ENCODE measurements around the gene EDA. TPM values are rescaled to one million over a fixed set of nuclear protein-coding genes. Genes with fewer than 3 reads are reported as not detected.

Gene EDA
- total RNA-seq, 5 donors from 2014 or later (not counting 1 experiment from before 2014, with no cell fraction given) = 5.0 to 12.1 (median 8.2) TPM

DNA sequence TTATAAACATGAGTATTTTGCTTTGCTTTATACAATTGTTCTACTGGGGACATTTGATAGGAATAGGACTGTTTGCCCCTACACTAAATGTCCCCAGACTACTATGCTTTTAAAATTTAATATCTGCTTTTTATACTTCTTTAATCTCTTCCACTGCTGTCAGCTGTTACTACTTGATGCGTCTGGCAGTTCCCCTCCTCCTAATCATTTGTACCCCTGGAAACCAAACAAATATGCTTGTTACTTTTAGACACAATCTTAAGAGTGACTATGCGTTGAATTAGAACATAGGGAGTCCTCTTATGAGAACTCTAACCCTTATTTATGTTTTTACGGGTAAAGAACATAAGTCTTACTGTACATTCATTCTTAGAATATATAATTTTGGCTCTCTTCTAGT is 145.7 kb downstream of the EDA start:
- Mint-ChIP-seq H3K36me3 (peaks cover 9% of the 10 kb centered on the region), H3K27me3 (peaks cover 0 to 3% of the 10 kb centered on the region in 2 donors), H3K4me3 (no peak overlapping the region), H3K4me1 (peaks cover 0 to 9% (median 0%) of the 10 kb centered on the region in 3 donors), H3K9me3 (peaks cover 0 to 6% (median 6%) of the 10 kb centered on the region in 3 donors), H3K27ac (no peak overlapping the region)
- Histone ChIP-seq H3K36me3 (ENCODE audit: control insufficient read depth in 2 of 2, extremely low read depth in 1 of 2, insufficient read depth in 1 of 2, low read length in 1 of 2) (no peaks in the 10 kb centered on the region), H3K27me3 (replicated peaks in 1 of 2; ENCODE audit: control insufficient read depth in 2 of 2, extremely low read depth in 1 of 2, insufficient read depth in 2 of 2, low read length in 1 of 2) (no peaks in the 10 kb centered on the region), H3K4me3 (ENCODE audit: control insufficient read depth in 1 of 2, extremely low read depth in 1 of 2, low read length in 1 of 2) (no peak overlapping the region), H3K27ac (ENCODE audit: low read length) (no peak overlapping the region), H3K9me3 (no peaks in the 10 kb centered on the region), H3K4me1 (ENCODE audit: control insufficient read depth in 1 of 2, extremely low read depth in 1 of 2, insufficient read depth in 2 of 2, low read length in 2 of 2) (no peaks in the 10 kb centered on the region)
- DNase-seq (no peak), ATAC-seq (replicated peaks in 1 of 4) (no peak)
- ChIA-PET CTCF (no interaction called here), POLR2A (no interaction called here)
- no CpG with 5 or more reads among the region's 3 CpGs for WGBS (ENCODE audit: insufficient coverage)

GRCh38 chrX:69762340-69762739 is 146.4 kb downstream of the EDA start:
- H3K27me3 Mint-ChIP-seq = peaks cover 0 to 3% of the 10 kb centered on the region in 2 donors
- Histone ChIP-seq H3K4me1 (ENCODE audit: control insufficient read depth in 1 of 2, extremely low read depth in 1 of 2, insufficient read depth in 2 of 2, low read length in 2 of 2) (no peaks in the 10 kb centered on the region), H3K27ac (ENCODE audit: low read length) (no peak overlapping the region), H3K36me3 (ENCODE audit: control insufficient read depth in 2 of 2, extremely low read depth in 1 of 2, insufficient read depth in 1 of 2, low read length in 1 of 2) (no peaks in the 10 kb centered on the region), H3K27me3 (replicated peaks in 1 of 2; ENCODE audit: control insufficient read depth in 2 of 2, extremely low read depth in 1 of 2, insufficient read depth in 2 of 2, low read length in 1 of 2) (no peaks in the 10 kb centered on the region), H3K4me3 (ENCODE audit: control insufficient read depth in 1 of 2, extremely low read depth in 1 of 2, low read length in 1 of 2) (no peak overlapping the region), H3K9me3 (no peaks in the 10 kb centered on the region)
- POLR2A ChIA-PET = no interaction called here
- H3K27ac Mint-ChIP-seq = no peak overlapping the region
- ATAC-seq (replicated peaks in 1 of 4) (no peak), DNase-seq (no peak)
- H3K4me1 Mint-ChIP-seq = peaks cover 0 to 9% (median 0%) of the 10 kb centered on the region in 3 donors
- peaks cover 0 to 6% (median 6%) of the 10 kb centered on the region in 3 donors for H3K9me3 Mint-ChIP-seq
- no peak overlapping the region for H3K4me3 Mint-ChIP-seq
- H3K36me3 Mint-ChIP-seq = peaks cover 9% of the 10 kb centered on the region
- CTCF ChIA-PET = no interaction called here
- no CpG with 5 or more reads among the region's 3 CpGs for WGBS (ENCODE audit: insufficient coverage)

GRCh38 chrX:69793260-69793935 is 177.5 kb downstream of the EDA start:
- no CpG with 5 or more reads among the region's 4 CpGs for WGBS (ENCODE audit: insufficient coverage)
- Mint-ChIP-seq H3K9me3 (peaks cover 0 to 9% (median 9%) of the 10 kb centered on the region in 3 donors), H3K4me1 (no peaks in the 10 kb centered on the region), H3K4me3 (no peak overlapping the region), H3K27ac (no peak overlapping the region), H3K36me3 (peaks cover 13% of the 10 kb centered on the region), H3K27me3 (peaks cover 2 to 24% of the 10 kb centered on the region in 2 donors)
- Histone ChIP-seq H3K4me1 (ENCODE audit: control insufficient read depth in 1 of 2, extremely low read depth in 1 of 2, insufficient read depth in 2 of 2, low read length in 2 of 2) (no peaks in the 10 kb centered on the region), H3K36me3 (ENCODE audit: control insufficient read depth in 2 of 2, extremely low read depth in 1 of 2, insufficient read depth in 1 of 2, low read length in 1 of 2) (no peaks in the 10 kb centered on the region), H3K4me3 (ENCODE audit: control insufficient read depth in 1 of 2, extremely low read depth in 1 of 2, low read length in 1 of 2) (no peak overlapping the region), H3K9me3 (no peaks in the 10 kb centered on the region), H3K27ac (ENCODE audit: low read length) (no peak overlapping the region), H3K27me3 (replicated peaks in 1 of 2; ENCODE audit: control insufficient read depth in 2 of 2, extremely low read depth in 1 of 2, insufficient read depth in 2 of 2, low read length in 1 of 2) (peaks cover 0 to 2% of the 10 kb centered on the region in 2 experiments)
- no peak for DNase-seq
- POLR2A ChIA-PET = interaction anchor here in 1 of 2 donors (0.6 kb wide), 2 partner anchors 179 to 187 kb away, joined by 3 to 4 read pairs; no protein-coding TSS in a partner anchor
- CTCF ChIA-PET = no interaction called here
- ATAC-seq (replicated peaks in 1 of 4) = no peak

DNA sequence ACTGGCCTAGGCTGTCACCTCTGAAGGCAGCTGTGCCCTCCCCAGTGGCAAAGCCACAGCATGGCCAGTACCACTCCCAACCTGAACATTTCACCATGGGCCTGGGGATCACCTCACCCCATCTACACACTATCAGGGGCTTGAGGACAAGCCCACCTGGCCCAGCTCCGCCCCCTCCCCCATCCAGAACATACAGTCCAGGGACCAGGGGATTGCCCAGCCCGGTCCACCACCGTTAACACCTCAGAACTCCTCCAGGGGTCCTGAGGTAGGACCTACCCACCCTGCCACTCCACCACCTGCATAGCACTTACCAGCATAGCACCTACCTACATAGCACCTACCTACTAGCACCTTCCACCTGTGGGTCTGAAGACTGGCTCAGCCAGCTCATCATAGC is 179.8 kb downstream of the EDA start:
- WGBS (ENCODE audit: insufficient coverage) = no CpG with 5 or more reads among the region's 3 CpGs
- Histone ChIP-seq H3K4me1 (ENCODE audit: control insufficient read depth in 1 of 2, extremely low read depth in 1 of 2, insufficient read depth in 2 of 2, low read length in 2 of 2) (no peaks in the 10 kb centered on the region), H3K27ac (ENCODE audit: low read length) (no peak overlapping the region), H3K27me3 (replicated peaks in 1 of 2; ENCODE audit: control insufficient read depth in 2 of 2, extremely low read depth in 1 of 2, insufficient read depth in 2 of 2, low read length in 1 of 2) (peaks cover 0 to 2% of the 10 kb centered on the region in 2 experiments), H3K9me3 (no peaks in the 10 kb centered on the region), H3K4me3 (ENCODE audit: control insufficient read depth in 1 of 2, extremely low read depth in 1 of 2, low read length in 1 of 2) (no peak overlapping the region), H3K36me3 (ENCODE audit: control insufficient read depth in 2 of 2, extremely low read depth in 1 of 2, insufficient read depth in 1 of 2, low read length in 1 of 2) (no peaks in the 10 kb centered on the region)
- ChIA-PET POLR2A (no interaction called here), CTCF (no interaction called here)
- DNase-seq (no peak), ATAC-seq (replicated peaks in 1 of 4) (no peak)
- Mint-ChIP-seq H3K27me3 (peaks cover 2 to 27% of the 10 kb centered on the region in 2 donors), H3K27ac (no peak overlapping the region), H3K9me3 (peaks cover 0 to 11% (median 9%) of the 10 kb centered on the region in 3 donors), H3K4me3 (no peak overlapping the region), H3K36me3 (peaks cover 15% of the 10 kb centered on the region), H3K4me1 (no peaks in the 10 kb centered on the region)

DNA sequence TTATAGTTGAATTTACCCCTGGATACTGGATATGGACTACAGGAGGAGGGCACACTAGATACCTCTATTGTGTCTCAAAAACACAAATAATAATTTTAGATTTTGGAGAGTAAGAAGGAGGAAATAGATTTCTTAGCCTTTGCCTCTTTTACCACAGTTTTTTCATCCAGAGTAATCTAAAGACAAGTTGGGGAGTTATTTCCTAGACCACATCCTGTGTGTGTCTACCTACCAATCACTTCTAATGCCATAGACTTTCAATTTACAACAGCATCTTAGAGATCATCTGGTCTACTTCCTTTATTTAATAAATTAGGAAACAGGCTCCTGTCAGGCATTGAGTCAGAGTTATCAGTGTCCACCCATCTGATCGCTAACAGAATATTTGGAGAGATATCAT is 191.5 kb downstream of the EDA start:
- no peaks in the 10 kb centered on the region for H3K36me3 ChIP-seq (ENCODE audit: control insufficient read depth in 2 of 2, extremely low read depth in 1 of 2, insufficient read depth in 1 of 2, low read length in 1 of 2)
- peaks cover 3% of the 10 kb centered on the region for H3K36me3 Mint-ChIP-seq
- no peaks in the 10 kb centered on the region for H3K27me3 ChIP-seq (replicated peaks in 1 of 2; ENCODE audit: control insufficient read depth in 2 of 2, extremely low read depth in 1 of 2, insufficient read depth in 2 of 2, low read length in 1 of 2)
- no peaks in the 10 kb centered on the region for H3K4me1 ChIP-seq (ENCODE audit: control insufficient read depth in 1 of 2, extremely low read depth in 1 of 2, insufficient read depth in 2 of 2, low read length in 2 of 2)
- ATAC-seq (replicated peaks in 1 of 4) (no peak), DNase-seq (no peak)
- peaks cover 0 to 5% of the 10 kb centered on the region in 2 donors for H3K27me3 Mint-ChIP-seq
- CTCF ChIA-PET = no interaction called here
- H3K4me1 Mint-ChIP-seq = peaks cover 15 to 35% (median 17%) of the 10 kb centered on the region in 3 donors
- H3K4me3 Mint-ChIP-seq = no peak overlapping the region
- H3K9me3 ChIP-seq = no peaks in the 10 kb centered on the region
- POLR2A ChIA-PET = no interaction called here
- WGBS (ENCODE audit: insufficient coverage) = no CpG with 5 or more reads among the region's 1 CpG
- no peak overlapping the region for H3K27ac Mint-ChIP-seq
- H3K4me3 ChIP-seq (ENCODE audit: control insufficient read depth in 1 of 2, extremely low read depth in 1 of 2, low read length in 1 of 2) = no peak overlapping the region
- peaks cover 0 to 4% (median 0%) of the 10 kb centered on the region in 3 donors for H3K9me3 Mint-ChIP-seq
- H3K27ac ChIP-seq (ENCODE audit: low read length) = no peak overlapping the region

- Histone ChIP-seq H3K27me3 (replicated peaks in 1 of 2; ENCODE audit: control insufficient read depth in 2 of 2, extremely low read depth in 1 of 2, insufficient read depth in 2 of 2, low read length in 1 of 2) (no peaks in the 10 kb centered on the region), H3K36me3 (ENCODE audit: control insufficient read depth in 2 of 2, extremely low read depth in 1 of 2, insufficient read depth in 1 of 2, low read length in 1 of 2) (no peaks in the 10 kb centered on the region), H3K27ac (ENCODE audit: low read length) (no peak overlapping the region), H3K4me1 (ENCODE audit: control insufficient read depth in 1 of 2, extremely low read depth in 1 of 2, insufficient read depth in 2 of 2, low read length in 2 of 2) (no peaks in the 10 kb centered on the region), H3K4me3 (ENCODE audit: control insufficient read depth in 1 of 2, extremely low read depth in 1 of 2, low read length in 1 of 2) (no peak overlapping the region), H3K9me3 (no peaks in the 10 kb centered on the region)
- no peak for ATAC-seq (replicated peaks in 1 of 4)
- POLR2A ChIA-PET = no interaction called here
- no peak overlapping the region for H3K4me3 Mint-ChIP-seq
- WGBS (ENCODE audit: insufficient coverage) = no CpG with 5 or more reads among the region's 2 CpGs
- peaks cover 0 to 5% of the 10 kb centered on the region in 2 donors for H3K27me3 Mint-ChIP-seq
- peaks cover 15 to 35% (median 17%) of the 10 kb centered on the region in 3 donors for H3K4me1 Mint-ChIP-seq
- CTCF ChIA-PET = no interaction called here
- H3K9me3 Mint-ChIP-seq = peaks cover 0 to 4% (median 0%) of the 10 kb centered on the region in 3 donors
- peaks cover 8% of the 10 kb centered on the region for H3K36me3 Mint-ChIP-seq
- DNase-seq = no peak
- no peak overlapping the region for H3K27ac Mint-ChIP-seq
Measured at GRCh38 chrX:69808375-69808774, 192.5 kb downstream of the EDA start.
